Suprapubic skin (tissue), 4 donors: Measurements from ENCODE around the gene AIG1. TPM values are rescaled to one million over a fixed set of nuclear protein-coding genes. Genes with fewer than 3 reads are reported as not detected.
"Not testable (repeated sequence)": the region's sequence is repeated elsewhere in the genome, so short reads cannot be mapped to it uniquely, and the experiment has no call there.

Source experiments
- DNase-seq, 2 donors: peaks; one replicate each; pipeline ENCODE4 v3.0.0-alpha.2; 2019; ENCODE audit warnings: low spot score in 2 of 2
- H3K27ac ChIP-seq: fragments of 200-600 bp; sonication (generic); one replicate; pipeline ENCODE4 v1.5.1; 2019
- H3K27me3 ChIP-seq: fragments of 200-600 bp; sonication (generic); one replicate; pipeline ENCODE4 v1.5.1; 2019
- H3K36me3 ChIP-seq: fragments of 200-600 bp; sonication (generic); one replicate; pipeline ENCODE4 v1.5.1; 2019
- H3K4me1 ChIP-seq: fragments of 200-600 bp; sonication (generic); one replicate; pipeline ENCODE4 v1.5.1; 2019
- H3K4me3 ChIP-seq: fragments of 200-600 bp; sonication (generic); one replicate; pipeline ENCODE4 v1.5.1; 2019; ENCODE audit warnings: mild to moderate bottlenecking
- H3K9me3 ChIP-seq: fragments of 200-600 bp; sonication (generic); one replicate; pipeline ENCODE4 v1.5.1; 2019
- EP300 ChIP-seq: sonication (generic); formaldehyde crosslinking; IDR thresholded peaks from one replicate; pipeline ENCODE4 v1.6.1; 2017; ENCODE audit warnings: antibody characterized with exemption
- POLR2A ChIP-seq, 2 donors: fragments of 450-650 bp; IDR thresholded peaks; one replicate each; pipeline ENCODE4 v1.6.1; 2017; ENCODE audit warnings: antibody characterized with exemption in 2 of 2, mild to moderate bottlenecking in 2 of 2, moderate library complexity in 2 of 2
- POLR2AphosphoS5 ChIP-seq, 3 donors: sonication (generic); formaldehyde crosslinking; IDR thresholded peaks; one replicate each; pipeline ENCODE4 v1.6.1; 2017; ENCODE audit warnings: antibody characterized with exemption in 3 of 3
- WGBS: methylation state at CpG from one replicate; pipeline ENCODE4 v1.1.5; 2018; 5-methylcytosine and 5-hydroxymethylcytosine counted together
- total RNA-seq, 4 donors: library from RNA; depleted of rRNA; stranded (reverse); fragments of >200 nt; gene quantifications; one replicate each; pipeline ENCODE4 v1.1.0, GENCODE V29; 2016
- TF ChIP-seq, protein P1 (sequence below), 2 donors: fragments of 200-600 bp in 1 of 2; fragments of 450-650 bp in 1 of 2; sonication (generic) in 1 of 2; IDR thresholded peaks; one replicate each; pipeline ENCODE4 v1.5.1; 2016 to 2019; ENCODE audit warnings: antibody characterized with exemption in 2 of 2, mild to moderate bottlenecking in 1 of 2, moderate library complexity in 1 of 2

AIG1 gene
- total RNA-seq, 4 donors from 2014 or later, result 14.5 to 22.1 (median 19.7) TPM

DNA sequence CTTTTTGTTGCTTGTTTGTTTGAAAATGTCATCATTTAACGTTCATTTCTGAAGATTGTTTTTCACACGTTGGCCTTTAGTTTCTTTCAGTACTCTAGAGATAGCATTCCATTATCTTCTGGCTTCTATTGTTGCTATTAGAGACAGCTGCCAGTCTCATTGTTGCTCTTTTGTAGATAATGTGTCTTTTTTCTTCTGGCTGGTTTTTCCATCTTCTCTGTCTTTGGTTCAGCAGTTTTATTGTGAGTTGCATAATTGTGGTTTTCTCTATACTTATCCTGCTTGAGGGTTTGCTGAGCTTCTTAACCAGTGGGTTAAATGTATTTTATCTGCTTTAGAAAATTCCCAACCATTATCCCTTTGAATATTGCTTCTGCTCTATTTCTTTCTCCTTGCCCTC, 23.2 kb upstream of the AIG1 start:
- no peak for DNase-seq
- 67% methylated on average over 2 of the region's 2 CpGs for WGBS
- Histone ChIP-seq H3K27me3 (peaks cover 4% of the 10 kb centered on the region), H3K9me3 (no peaks in the 10 kb centered on the region), H3K36me3 (no peaks in the 10 kb centered on the region), H3K4me3 (no peak overlapping the region), H3K4me1 (no peaks in the 10 kb centered on the region), H3K27ac (no peak overlapping the region)
- TF ChIP-seq EP300, result no peak
- TF ChIP-seq POLR2A (IDR thresholded peaks at IDR 0.05), result no peak
- TF ChIP-seq POLR2AphosphoS5 (IDR thresholded peaks at IDR 0.05), result no peak
- TF ChIP-seq, protein P1, sequence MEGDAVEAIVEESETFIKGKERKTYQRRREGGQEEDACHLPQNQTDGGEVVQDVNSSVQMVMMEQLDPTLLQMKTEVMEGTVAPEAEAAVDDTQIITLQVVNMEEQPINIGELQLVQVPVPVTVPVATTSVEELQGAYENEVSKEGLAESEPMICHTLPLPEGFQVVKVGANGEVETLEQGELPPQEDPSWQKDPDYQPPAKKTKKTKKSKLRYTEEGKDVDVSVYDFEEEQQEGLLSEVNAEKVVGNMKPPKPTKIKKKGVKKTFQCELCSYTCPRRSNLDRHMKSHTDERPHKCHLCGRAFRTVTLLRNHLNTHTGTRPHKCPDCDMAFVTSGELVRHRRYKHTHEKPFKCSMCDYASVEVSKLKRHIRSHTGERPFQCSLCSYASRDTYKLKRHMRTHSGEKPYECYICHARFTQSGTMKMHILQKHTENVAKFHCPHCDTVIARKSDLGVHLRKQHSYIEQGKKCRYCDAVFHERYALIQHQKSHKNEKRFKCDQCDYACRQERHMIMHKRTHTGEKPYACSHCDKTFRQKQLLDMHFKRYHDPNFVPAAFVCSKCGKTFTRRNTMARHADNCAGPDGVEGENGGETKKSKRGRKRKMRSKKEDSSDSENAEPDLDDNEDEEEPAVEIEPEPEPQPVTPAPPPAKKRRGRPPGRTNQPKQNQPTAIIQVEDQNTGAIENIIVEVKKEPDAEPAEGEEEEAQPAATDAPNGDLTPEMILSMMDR (IDR thresholded peaks at IDR 0.05), result no peak

DNA sequence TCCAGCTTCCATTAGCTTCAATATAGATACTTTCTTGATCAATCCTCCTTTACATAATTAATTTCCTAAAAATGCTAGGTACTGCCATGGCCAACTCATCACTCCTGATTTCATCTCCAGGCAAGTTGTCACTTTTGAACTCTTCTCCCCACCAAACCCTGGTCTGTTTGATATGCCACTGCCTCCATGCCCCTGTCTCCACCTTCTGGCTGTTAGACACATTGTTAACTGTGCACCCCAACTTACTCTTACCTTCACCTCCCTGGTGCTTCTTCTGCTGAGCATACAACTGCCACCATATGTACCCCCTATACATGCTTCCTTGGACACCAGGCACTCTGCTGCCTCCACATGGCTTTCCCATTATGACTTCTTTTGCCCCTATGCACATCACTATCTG, 21.9 kb upstream of the AIG1 start:
- Histone ChIP-seq H3K27me3 (peaks cover 4% of the 10 kb centered on the region), H3K4me3 (no peak overlapping the region), H3K36me3 (no peaks in the 10 kb centered on the region), H3K4me1 (no peaks in the 10 kb centered on the region), H3K27ac (no peak overlapping the region), H3K9me3 (no peaks in the 10 kb centered on the region)
- DNase-seq, result no peak
- TF ChIP-seq EP300 (no peak), POLR2AphosphoS5 (IDR thresholded peaks at IDR 0.05) (no peak), POLR2A (IDR thresholded peaks at IDR 0.05) (no peak)
- TF ChIP-seq, protein P1 (IDR thresholded peaks at IDR 0.05), result no peak

DNA sequence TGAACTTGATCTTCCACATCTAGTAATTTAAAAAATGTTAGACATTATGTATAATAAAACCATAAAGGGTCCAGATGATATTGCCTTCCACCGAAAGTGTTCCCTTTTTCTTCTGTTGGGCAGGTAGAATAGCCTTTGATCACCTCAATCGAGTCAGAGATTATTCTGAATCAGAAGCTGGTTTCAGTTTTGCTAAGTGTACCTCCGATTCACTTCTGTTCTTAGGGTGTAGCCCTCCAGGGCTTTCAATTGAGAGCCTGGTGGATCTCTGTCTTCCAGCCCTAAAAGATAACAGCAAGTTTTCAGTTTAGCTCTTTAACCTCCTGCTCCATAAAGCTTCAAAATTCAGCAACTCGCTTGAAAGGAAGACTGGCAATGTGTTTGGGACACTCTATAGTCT, 21.1 kb upstream of the AIG1 start:
- no peak overlapping the region for H3K4me3 ChIP-seq
- H3K9me3 ChIP-seq, result no peaks in the 10 kb centered on the region
- 83% methylated on average over 4 of the region's 4 CpGs for WGBS
- no peak overlapping the region for H3K27ac ChIP-seq
- no peak for TF ChIP-seq EP300
- DNase-seq, result no peak
- H3K27me3 ChIP-seq, result peaks cover 4% of the 10 kb centered on the region
- H3K4me1 ChIP-seq, result no peaks in the 10 kb centered on the region
- no peaks in the 10 kb centered on the region for H3K36me3 ChIP-seq

DNA sequence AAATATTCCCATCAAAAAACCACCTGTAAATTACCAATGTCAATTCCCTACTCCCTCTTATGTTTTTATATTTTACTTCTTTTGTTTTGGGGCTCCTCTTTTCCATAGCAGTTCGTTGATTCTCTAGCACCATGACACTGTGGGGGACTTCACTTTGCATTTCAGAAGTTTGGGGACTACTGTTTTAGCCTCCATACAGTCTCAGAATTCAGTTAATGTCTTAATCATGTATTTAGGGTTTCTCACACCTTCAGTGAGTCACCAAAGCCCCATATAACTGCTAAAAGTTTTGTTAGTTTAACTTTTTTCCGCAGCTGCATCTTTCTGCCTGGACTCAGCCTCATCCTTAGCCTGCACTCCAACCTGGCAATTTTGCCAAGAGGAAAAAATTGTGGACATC, 20.7 kb upstream of the AIG1 start:
- Histone ChIP-seq H3K4me3 (no peak overlapping the region), H3K4me1 (no peaks in the 10 kb centered on the region), H3K27me3 (peaks cover 4% of the 10 kb centered on the region), H3K27ac (no peak overlapping the region), H3K9me3 (no peaks in the 10 kb centered on the region), H3K36me3 (no peaks in the 10 kb centered on the region)
- 86% methylated on average over 2 of the region's 2 CpGs for WGBS
- no peak for TF ChIP-seq POLR2AphosphoS5 (IDR thresholded peaks at IDR 0.05)
- TF ChIP-seq POLR2A (IDR thresholded peaks at IDR 0.05), result no peak
- TF ChIP-seq EP300, result no peak
- TF ChIP-seq, protein P1 (IDR thresholded peaks at IDR 0.05), result no peak
- no peak for DNase-seq

DNA sequence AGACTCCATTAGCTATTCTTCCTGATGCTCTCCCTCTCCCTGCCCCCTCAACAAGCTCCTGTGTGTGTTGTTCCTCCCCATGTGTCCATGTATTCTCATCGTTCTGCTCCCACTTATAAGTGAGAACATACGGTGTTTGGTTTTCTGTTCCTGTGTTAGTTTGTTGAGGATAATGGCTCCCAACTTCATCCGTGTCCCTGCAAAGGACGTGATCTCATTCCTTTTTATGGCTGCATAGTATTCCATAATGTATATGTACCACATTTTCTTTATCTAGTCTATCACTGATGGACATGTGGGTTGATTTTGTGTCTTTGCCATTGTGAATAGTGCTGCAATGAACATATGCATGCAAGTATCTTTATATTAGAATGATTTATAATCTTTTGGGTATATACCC, 16.3 kb upstream of the AIG1 start:
- H3K36me3 ChIP-seq, H3K9me3 ChIP-seq, H3K27ac ChIP-seq, H3K4me1 ChIP-seq, H3K27me3 ChIP-seq, H3K4me3 ChIP-seq, DNase-seq: not testable (repeated sequence)
- WGBS, result 93% methylated on average over 4 of the region's 4 CpGs

DNA sequence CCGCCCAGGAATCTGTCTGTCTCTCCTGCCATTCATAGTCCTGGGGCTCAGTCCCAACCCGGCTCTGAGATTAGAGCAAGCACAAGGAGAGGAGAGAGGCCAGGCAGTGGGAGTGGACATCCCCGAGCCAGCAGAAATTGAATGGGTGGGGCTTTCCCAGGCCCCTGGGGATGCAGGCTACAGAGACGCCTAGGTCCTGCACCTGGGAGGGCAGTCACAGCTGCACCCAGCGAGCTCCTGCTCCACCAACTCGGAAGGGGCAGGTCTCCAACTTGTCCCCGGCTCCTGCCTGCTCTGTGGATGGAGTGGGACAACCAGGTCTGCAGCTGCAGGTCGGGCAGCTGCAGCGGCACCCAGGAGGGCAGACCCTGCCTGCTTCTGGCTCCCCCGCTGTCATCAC, 11.1 kb upstream of the AIG1 start:
- Histone ChIP-seq H3K27ac (no peak overlapping the region), H3K4me1 (no peaks in the 10 kb centered on the region), H3K4me3 (no peak overlapping the region), H3K36me3 (no peaks in the 10 kb centered on the region), H3K27me3 (peaks cover 4% of the 10 kb centered on the region), H3K9me3 (no peaks in the 10 kb centered on the region)
- DNase-seq, result no peak
- no peak for TF ChIP-seq POLR2A (IDR thresholded peaks at IDR 0.05)
- TF ChIP-seq EP300, result no peak
- TF ChIP-seq, protein P1 (IDR thresholded peaks at IDR 0.05), result no peak
- no peak for TF ChIP-seq POLR2AphosphoS5 (IDR thresholded peaks at IDR 0.05)
- WGBS, result 93% methylated on average over 9 of the region's 10 CpGs
